Right cardiac atrium (tissue), 5 donors: Measurements from ENCODE around the gene EPGN. TPM values are rescaled to one million over a fixed set of nuclear protein-coding genes. Genes with fewer than 3 reads are reported as not detected.

Experiments
- ATAC-seq, 2 donors: fragments of 200-7000 bp; cut with Tn5 transposase; one replicate each; pipeline versions ENCODE4 v1.8.0 to v1.9.1; 2020; ENCODE audit warnings: moderate library complexity in 2 of 2, mild to moderate bottlenecking in 1 of 2
- DNase-seq, 3 donors: peaks; one replicate each; pipeline ENCODE4 v3.0.0-alpha.2; 2020
- H3K27ac ChIP-seq: one replicate; pipeline ENCODE4 v1.5.1; 2013; ENCODE audit warnings: mild to moderate bottlenecking, low read length, control low read depth, moderate library complexity
- H3K27me3 ChIP-seq: one replicate; pipeline ENCODE4 v1.6.1; 2013; ENCODE audit not compliant: control insufficient read depth, insufficient read depth
- H3K4me1 ChIP-seq: one replicate; pipeline ENCODE4 v1.6.1; 2013; ENCODE audit warnings: low read length; ENCODE audit not compliant: control insufficient read depth, insufficient read depth
- H3K4me3 ChIP-seq: one replicate; pipeline ENCODE4 v1.5.1; 2013; ENCODE audit warnings: low read length, control low read depth
- H3K9me3 ChIP-seq: one replicate; pipeline ENCODE4 v1.6.1; 2013; ENCODE audit warnings: low read length; ENCODE audit not compliant: control insufficient read depth
- WGBS: extraction: QIAGEN DNeasy Blood & Tissue Kit; methylation state at CpG from one replicate; pipeline ENCODE4 v1.1.7; 2013; 5-methylcytosine and 5-hydroxymethylcytosine counted together
- intact Hi-C, 4 donors: fragments of 100-400 bp; cut with DNase I; formaldehyde crosslinking; loops; one replicate each; pipeline versions ENCODE4 v1.11.0 to v1.14.0; 2022 to 2023
- polyA plus RNA-seq: library from polyadenylated mRNA; stranded (reverse); fragments of 200-250 nt; gene quantifications from one replicate; pipeline ENCODE4 v1.2.3, GENCODE V29; 2013
- total RNA-seq, 4 donors: library from RNA; stranded (reverse); fragmentation: NEBNext Ultra II Directional; extraction: Animal tissue kit (Norgen Biotek cat#: 25700); gene quantifications; one replicate each; pipeline ENCODE4 v1.2.1, GENCODE V29; 2021
- donor health status: healthy with polysubstance abuse.
- donor health status: DM: no; HTN: yes; CAD: no.
- donor health status: DM: no; HTN: no; CAD: no.
- donor health status: DM: no; HTN: yes; CAD: no; lungs with severe emphysema.
- donor health status: DM: yes; HTN: yes; CAD: no.

EPGN gene
- total and polyA plus RNA-seq, 5 donors: 0.71 to 1.1 TPM; not detected in 3

GRCh38 chr4:74324262-74324661 lies 16.0 kb downstream of the EPGN start:
- ATAC-seq (no peak), DNase-seq (no peak)
- Histone ChIP-seq H3K9me3 (no peaks in the 10 kb centered on the region), H3K27ac (no peak overlapping the region), H3K4me3 (no peak overlapping the region), H3K4me1 (peaks cover 3% of the 10 kb centered on the region), H3K27me3 (no peaks in the 10 kb centered on the region)
- WGBS: 79% methylated on average over 3 of the region's 3 CpGs
- intact Hi-C loops: no loop called here

- Histone ChIP-seq H3K9me3 (no peaks in the 10 kb centered on the region), H3K27ac (no peak overlapping the region), H3K4me3 (no peak overlapping the region), H3K4me1 (no peaks in the 10 kb centered on the region), H3K27me3 (no peaks in the 10 kb centered on the region)
- ATAC-seq (no peak), DNase-seq (no peak)
- 78% methylated on average over 2 of the region's 2 CpGs for WGBS
- intact Hi-C loops: no loop called here
These were observed 17.6 kb downstream of the EPGN start for GRCh38 chr4:74325886-74326285.

- intact Hi-C loops: no loop called here
- Histone ChIP-seq H3K4me1 (no peaks in the 10 kb centered on the region), H3K4me3 (no peak overlapping the region), H3K9me3 (no peaks in the 10 kb centered on the region), H3K27ac (no peak overlapping the region), H3K27me3 (no peaks in the 10 kb centered on the region)
- DNase-seq (no peak), ATAC-seq (no peak)
- WGBS: 52% methylated on average over 3 of the region's 3 CpGs
These were observed 19.5 kb downstream of the EPGN start for GRCh38 chr4:74327762-74328161.

GRCh38 chr4:74328501-74328900 lies 20.2 kb downstream of the EPGN start:
- no peak for ATAC-seq
- no peak for DNase-seq
- Histone ChIP-seq H3K4me1 (no peaks in the 10 kb centered on the region), H3K27me3 (no peaks in the 10 kb centered on the region), H3K9me3 (no peaks in the 10 kb centered on the region), H3K27ac (no peak overlapping the region), H3K4me3 (no peak overlapping the region)
- intact Hi-C loops: no loop called here
- WGBS: 83% methylated on average over 1 of the region's 1 CpG

- no peaks in the 10 kb centered on the region for H3K27me3 ChIP-seq
- no peak for DNase-seq
- H3K4me3 ChIP-seq: no peak overlapping the region
- H3K4me1 ChIP-seq: no peaks in the 10 kb centered on the region
- H3K9me3 ChIP-seq: no peaks in the 10 kb centered on the region
- intact Hi-C loops: no loop called here
- no peak for ATAC-seq
- H3K27ac ChIP-seq: no peak overlapping the region
These were observed 21.0 kb downstream of the EPGN start for GRCh38 chr4:74329307-74329706.

GRCh38 chr4:74330295-74330750 lies 22.1 kb downstream of the EPGN start:
- intact Hi-C loops: no loop called here
- no peak overlapping the region for H3K4me3 ChIP-seq
- H3K9me3 ChIP-seq: no peaks in the 10 kb centered on the region
- DNase-seq (no peak), ATAC-seq (no peak)
- WGBS: 59% methylated on average over 9 of the region's 9 CpGs
- no peaks in the 10 kb centered on the region for H3K27me3 ChIP-seq
- H3K27ac ChIP-seq: no peak overlapping the region
- H3K4me1 ChIP-seq: no peaks in the 10 kb centered on the region

GRCh38 chr4:74331252-74331651 lies 23.0 kb downstream of the EPGN start:
- H3K4me3 ChIP-seq: no peak overlapping the region
- 79% methylated on average over 2 of the region's 2 CpGs for WGBS
- intact Hi-C loops: no loop called here
- DNase-seq: no peak
- H3K27me3 ChIP-seq: no peaks in the 10 kb centered on the region
- no peak for ATAC-seq
- H3K4me1 ChIP-seq: no peaks in the 10 kb centered on the region
- H3K27ac ChIP-seq: no peak overlapping the region
- no peaks in the 10 kb centered on the region for H3K9me3 ChIP-seq

GRCh38 chr4:74331944-74332343 lies 23.7 kb downstream of the EPGN start:
- intact Hi-C loops: no loop called here
- no peaks in the 10 kb centered on the region for H3K4me1 ChIP-seq

GRCh38 chr4:74334636-74335035 lies 26.4 kb downstream of the EPGN start:
- Histone ChIP-seq H3K9me3 (no peaks in the 10 kb centered on the region), H3K4me3 (no peak overlapping the region), H3K27me3 (no peaks in the 10 kb centered on the region), H3K4me1 (no peaks in the 10 kb centered on the region), H3K27ac (no peak overlapping the region)
- DNase-seq (no peak), ATAC-seq (no peak)
- intact Hi-C loops: no loop called here
- WGBS: 85% methylated on average over 7 of the region's 7 CpGs

More at GRCh38 chr4:74331944-74332343, 23.7 kb downstream of the EPGN start:
- H3K9me3 ChIP-seq: no peaks in the 10 kb centered on the region
- no peak overlapping the region for H3K4me3 ChIP-seq
- no peak for ATAC-seq
- H3K27ac ChIP-seq: no peak overlapping the region
- no peaks in the 10 kb centered on the region for H3K27me3 ChIP-seq
- no peak for DNase-seq

GRCh38 chr4:74335341-74336021 lies 27.2 kb downstream of the EPGN start:
- H3K4me3 ChIP-seq: no peak overlapping the region
- intact Hi-C loops: no loop called here
- no peaks in the 10 kb centered on the region for H3K9me3 ChIP-seq
- no peak for DNase-seq
- H3K4me1 ChIP-seq: no peaks in the 10 kb centered on the region
- no peak for ATAC-seq
- H3K27ac ChIP-seq: no peak overlapping the region
- 61% methylated on average over 5 of the region's 5 CpGs for WGBS
- H3K27me3 ChIP-seq: no peaks in the 10 kb centered on the region

GRCh38 chr4:74338792-74339333 lies 30.6 kb downstream of the EPGN start:
- no peaks in the 10 kb centered on the region for H3K4me1 ChIP-seq
- no peak overlapping the region for H3K4me3 ChIP-seq
- no peak for DNase-seq
- H3K9me3 ChIP-seq: no peaks in the 10 kb centered on the region
- 76% methylated on average over 4 of the region's 4 CpGs for WGBS
- ATAC-seq: no peak
- no peak overlapping the region for H3K27ac ChIP-seq
- H3K27me3 ChIP-seq: no peaks in the 10 kb centered on the region
- intact Hi-C loops: no loop called here

- no peak overlapping the region for H3K4me3 ChIP-seq
- H3K9me3 ChIP-seq: no peaks in the 10 kb centered on the region
- no peaks in the 10 kb centered on the region for H3K27me3 ChIP-seq
- ATAC-seq (no peak), DNase-seq (no peak)
- H3K27ac ChIP-seq: no peak overlapping the region
- intact Hi-C loops: no loop called here
- H3K4me1 ChIP-seq: no peaks in the 10 kb centered on the region
These were observed 31.2 kb downstream of the EPGN start for GRCh38 chr4:74339501-74339900.
